Chondrocyte (in vitro differentiated cells): Measurements from ENCODE around the gene CENPT. TPM values are rescaled to one million over a fixed set of nuclear protein-coding genes. Genes with fewer than 3 reads are reported as not detected.
A peak's percentile ranks its signal among the peaks of the same experiment; 100 is the strongest.

Experiments
- DNase-seq: peaks from one replicate; pipeline ENCODE4 v3.0.0; 2021; ENCODE audit warnings: mixed read lengths, low spot score
- H3K27ac Mint-ChIP-seq: one replicate; pipeline ENCODE4 v1.8.0; 2021; ENCODE audit warnings: mild to moderate bottlenecking, moderate library complexity, mixed read lengths; ENCODE audit not compliant: unreplicated experiment
- H3K27me3 Mint-ChIP-seq: 2 replicates; pipeline ENCODE4 v1.8.0; 2021; ENCODE audit warnings: low read depth, mixed read lengths
- H3K36me3 Mint-ChIP-seq: 2 replicates; pipeline ENCODE4 v1.8.0; 2021; ENCODE audit warnings: low read depth, mixed read lengths
- H3K4me1 Mint-ChIP-seq: 2 replicates; pipeline ENCODE4 v1.8.0; 2021; ENCODE audit warnings: low read depth, mild to moderate bottlenecking, mixed read lengths
- H3K4me3 Mint-ChIP-seq: one replicate; pipeline ENCODE4 v1.8.0; 2021; ENCODE audit warnings: mild to moderate bottlenecking, moderate library complexity, mixed read lengths; ENCODE audit not compliant: unreplicated experiment
- H3K9me3 Mint-ChIP-seq: 2 replicates; pipeline ENCODE4 v1.8.0; 2021; ENCODE audit warnings: low read depth, mixed read lengths
- total RNA-seq: library from RNA; stranded (reverse); gene quantifications from 3 replicates; pipeline ENCODE4 v1.2.1, GENCODE V29; 2021
- TF ChIP-seq, protein P1 (sequence below): fragments of 200-600 bp; sonication (generic); IDR thresholded peaks from 2 replicates; pipeline ENCODE4 v1.5.0; 2021; ENCODE audit warnings: antibody characterized with exemption, mild to moderate bottlenecking, moderate library complexity

Gene CENPT
- total RNA-seq, 1 donor from 2014 or later, result 50.5 TPM

DNA sequence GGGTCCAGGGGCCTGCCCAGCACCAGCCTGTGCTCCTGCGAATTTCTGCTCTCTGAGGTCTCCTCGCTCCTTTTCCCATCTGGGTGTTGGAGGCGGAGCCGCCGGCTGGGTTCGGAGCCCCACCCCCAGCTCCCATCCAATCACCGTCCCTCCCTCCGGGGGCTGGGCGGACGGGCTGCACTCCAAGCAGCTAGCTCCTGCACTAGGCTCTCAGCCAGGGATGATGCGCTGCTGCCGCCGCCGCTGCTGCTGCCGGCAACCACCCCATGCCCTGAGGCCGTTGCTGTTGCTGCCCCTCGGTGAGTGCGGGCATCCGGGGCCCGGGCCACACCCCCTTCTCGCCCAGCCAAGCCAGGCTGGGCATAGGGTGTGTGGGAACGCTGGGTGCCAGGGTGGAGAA lies 37.2 kb upstream of the CENPT start, which contains the start of gene NRN1L:
TSS of gene NRN1L (plus strand) at position 202 of the 400 bp plus-strand sequence. CDS start at position 221, 19 bp downstream.
- TF ChIP-seq, protein P1, sequence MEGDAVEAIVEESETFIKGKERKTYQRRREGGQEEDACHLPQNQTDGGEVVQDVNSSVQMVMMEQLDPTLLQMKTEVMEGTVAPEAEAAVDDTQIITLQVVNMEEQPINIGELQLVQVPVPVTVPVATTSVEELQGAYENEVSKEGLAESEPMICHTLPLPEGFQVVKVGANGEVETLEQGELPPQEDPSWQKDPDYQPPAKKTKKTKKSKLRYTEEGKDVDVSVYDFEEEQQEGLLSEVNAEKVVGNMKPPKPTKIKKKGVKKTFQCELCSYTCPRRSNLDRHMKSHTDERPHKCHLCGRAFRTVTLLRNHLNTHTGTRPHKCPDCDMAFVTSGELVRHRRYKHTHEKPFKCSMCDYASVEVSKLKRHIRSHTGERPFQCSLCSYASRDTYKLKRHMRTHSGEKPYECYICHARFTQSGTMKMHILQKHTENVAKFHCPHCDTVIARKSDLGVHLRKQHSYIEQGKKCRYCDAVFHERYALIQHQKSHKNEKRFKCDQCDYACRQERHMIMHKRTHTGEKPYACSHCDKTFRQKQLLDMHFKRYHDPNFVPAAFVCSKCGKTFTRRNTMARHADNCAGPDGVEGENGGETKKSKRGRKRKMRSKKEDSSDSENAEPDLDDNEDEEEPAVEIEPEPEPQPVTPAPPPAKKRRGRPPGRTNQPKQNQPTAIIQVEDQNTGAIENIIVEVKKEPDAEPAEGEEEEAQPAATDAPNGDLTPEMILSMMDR, result no peak
- H3K4me1 Mint-ChIP-seq, result peaks cover 4% of the 10 kb centered on the region
- no peak within 1 kb of the TSS for H3K27ac Mint-ChIP-seq
- DNase-seq, result peak; percentile 95
- H3K36me3 Mint-ChIP-seq, result peaks cover 21% of the 10 kb centered on the region
- H3K27me3 Mint-ChIP-seq, result no peaks in the 10 kb centered on the region
- no peaks in the 10 kb centered on the region for H3K9me3 Mint-ChIP-seq
- H3K4me3 Mint-ChIP-seq, result no peak within 1 kb of the TSS

DNA sequence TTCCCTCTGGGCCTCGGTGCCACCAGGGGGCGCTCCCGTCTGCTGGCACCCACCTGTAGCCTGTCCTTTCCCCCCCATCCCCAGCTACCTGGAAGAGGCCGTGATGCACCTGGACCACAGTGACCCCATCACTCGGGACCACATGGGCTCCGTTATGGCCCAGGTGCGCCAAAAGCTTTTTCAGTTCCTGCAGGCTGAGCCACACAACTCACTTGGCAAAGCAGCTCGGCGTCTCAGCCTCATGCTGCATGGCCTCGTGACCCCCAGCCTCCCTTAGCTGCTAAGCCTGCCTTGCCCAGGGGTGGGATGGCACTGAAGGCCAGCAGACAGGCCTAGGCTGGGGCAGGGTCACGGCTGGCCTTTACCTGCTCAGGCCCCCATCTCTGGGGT lies 36.4 kb upstream of the CENPT start:
- TF ChIP-seq, protein P1, result peak; percentile 88
- no peak overlapping the region for H3K27ac Mint-ChIP-seq
- peaks cover 4% of the 10 kb centered on the region for H3K4me1 Mint-ChIP-seq
- no peak for DNase-seq
- H3K4me3 Mint-ChIP-seq, result no peak overlapping the region
- H3K27me3 Mint-ChIP-seq, result no peaks in the 10 kb centered on the region
- H3K36me3 Mint-ChIP-seq, result peaks cover 28% of the 10 kb centered on the region
- H3K9me3 Mint-ChIP-seq, result no peaks in the 10 kb centered on the region

DNA sequence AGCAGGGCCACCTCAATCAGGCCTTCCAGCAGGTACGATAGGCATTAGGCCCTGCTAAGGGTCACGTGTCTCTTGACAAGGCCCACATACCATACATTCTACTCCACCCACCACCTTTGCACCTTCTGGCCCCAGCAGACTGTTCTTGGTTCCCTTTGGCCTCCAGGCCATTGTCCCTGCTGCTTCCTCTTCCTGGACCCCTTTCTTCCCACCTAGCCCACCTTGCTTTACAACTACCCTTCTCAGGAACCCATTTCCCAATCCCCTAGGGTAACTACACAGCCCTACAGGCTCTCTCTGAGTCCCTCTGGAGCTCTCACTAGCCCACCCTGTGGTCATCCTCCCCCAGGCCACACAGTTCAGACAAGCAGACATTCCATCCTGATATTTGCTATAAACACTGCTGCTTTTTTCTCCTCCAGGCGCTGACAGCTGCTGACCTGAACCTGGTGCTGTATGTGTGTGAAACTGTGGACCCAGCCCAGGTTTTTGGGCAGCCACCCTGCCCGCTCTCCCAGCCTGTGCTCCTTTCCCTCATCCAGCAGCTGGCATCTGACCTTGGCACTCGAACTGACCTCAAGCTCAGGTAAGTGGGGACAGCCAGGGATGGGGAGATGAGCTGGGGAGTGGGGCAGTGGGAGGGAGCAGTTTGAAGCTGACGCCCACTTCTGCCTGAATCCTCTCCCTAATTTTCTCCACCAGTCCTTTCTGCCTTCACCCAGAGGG lies 35.8 kb upstream of the CENPT start:
- no peak for DNase-seq
- H3K36me3 Mint-ChIP-seq, result peaks cover 30% of the 10 kb centered on the region
- TF ChIP-seq, protein P1, result no peak
- peaks cover 4% of the 10 kb centered on the region for H3K4me1 Mint-ChIP-seq
- H3K27ac Mint-ChIP-seq, result no peak overlapping the region
- no peaks in the 10 kb centered on the region for H3K27me3 Mint-ChIP-seq
- no peak overlapping the region for H3K4me3 Mint-ChIP-seq
- no peaks in the 10 kb centered on the region for H3K9me3 Mint-ChIP-seq

DNA sequence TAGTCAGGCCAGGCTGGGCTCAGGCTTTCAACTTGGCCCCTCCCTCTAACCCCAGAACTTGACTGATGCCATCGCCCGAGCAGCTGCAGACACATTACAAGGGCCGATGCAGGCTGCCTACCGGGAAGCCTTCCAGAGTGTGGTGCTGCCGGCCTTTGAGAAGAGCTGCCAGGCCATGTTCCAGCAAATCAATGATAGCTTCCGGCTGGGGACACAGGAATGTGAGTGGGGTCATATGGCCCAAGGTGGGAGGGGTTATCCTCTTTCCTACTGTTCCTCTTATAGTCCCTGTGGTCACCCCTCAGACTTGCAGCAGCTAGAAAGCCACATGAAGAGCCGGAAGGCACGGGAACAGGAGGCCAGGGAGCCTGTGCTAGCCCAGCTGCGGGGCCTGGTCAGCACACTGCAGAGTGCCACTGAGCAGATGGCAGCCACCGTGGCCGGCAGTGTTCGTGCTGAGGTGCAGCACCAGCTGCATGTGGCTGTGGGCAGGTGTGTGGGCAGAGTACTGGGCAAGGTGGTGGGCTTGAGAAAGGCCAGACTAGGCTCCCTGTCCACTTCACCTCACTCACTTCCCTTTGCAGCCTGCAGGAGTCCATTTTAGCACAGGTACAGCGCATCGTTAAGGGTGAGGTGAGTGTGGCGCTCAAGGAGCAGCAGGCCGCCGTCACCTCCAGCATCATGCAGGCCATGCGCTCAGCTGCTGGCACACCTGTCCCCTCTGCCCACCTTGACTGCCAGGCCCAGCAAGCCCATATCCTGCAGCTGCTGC lies 35.1 kb upstream of the CENPT start:
- Mint-ChIP-seq H3K36me3 (peaks cover 30% of the 10 kb centered on the region), H3K4me3 (no peak overlapping the region), H3K27me3 (no peaks in the 10 kb centered on the region), H3K27ac (no peak overlapping the region), H3K4me1 (peaks cover 4% of the 10 kb centered on the region), H3K9me3 (no peaks in the 10 kb centered on the region)
- TF ChIP-seq, protein P1, result no peak
- DNase-seq, result no peak

DNA sequence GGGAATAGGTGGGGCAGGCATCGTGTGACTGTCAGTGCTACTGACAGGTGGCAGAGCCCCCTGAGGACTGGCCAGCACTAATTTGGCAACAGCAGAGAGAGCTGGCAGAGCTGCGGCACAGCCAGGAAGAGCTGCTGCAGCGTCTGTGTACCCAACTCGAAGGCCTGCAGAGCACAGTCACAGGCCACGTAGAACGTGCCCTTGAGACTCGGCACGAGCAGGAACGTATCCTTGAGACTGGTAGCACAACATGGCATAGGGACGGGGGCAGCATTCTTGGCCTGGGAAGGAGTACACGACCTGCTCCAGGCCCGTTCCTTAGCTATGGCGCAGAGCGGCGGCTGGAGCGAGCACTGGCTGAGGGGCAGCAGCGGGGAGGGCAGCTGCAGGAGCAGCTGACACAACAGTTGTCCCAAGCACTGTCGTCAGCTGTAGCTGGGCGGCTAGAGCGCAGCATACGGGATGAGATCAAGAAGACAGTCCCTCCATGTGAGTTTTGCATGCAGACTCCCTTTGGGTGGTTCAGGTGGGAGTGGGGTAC lies 34.2 kb upstream of the CENPT start:
- TF ChIP-seq, protein P1, result no peak
- H3K4me3 Mint-ChIP-seq, result no peak overlapping the region
- H3K9me3 Mint-ChIP-seq, result no peaks in the 10 kb centered on the region
- peaks cover 37% of the 10 kb centered on the region for H3K36me3 Mint-ChIP-seq
- DNase-seq, result no peak
- no peak overlapping the region for H3K27ac Mint-ChIP-seq
- H3K4me1 Mint-ChIP-seq, result peaks cover 4% of the 10 kb centered on the region
- H3K27me3 Mint-ChIP-seq, result no peaks in the 10 kb centered on the region
